Type B pancreatic cell (in vitro differentiated cells): ENCODE measurements around the gene HSPA8. TPM values are rescaled to one million over a fixed set of nuclear protein-coding genes. Genes with fewer than 3 reads are reported as not detected.

Experiments
- DNase-seq: peaks from one replicate; pipeline ENCODE4 v3.0.0; 2021; ENCODE audit warnings: mixed read lengths; ENCODE audit not compliant: unreplicated experiment; ENCODE audit errors: extremely low spot score
- H3K27ac Mint-ChIP-seq: 2 replicates; pipeline ENCODE4 v1.8.0; 2021; ENCODE audit warnings: mild to moderate bottlenecking, mixed read lengths
- H3K27me3 Mint-ChIP-seq: 2 replicates; pipeline ENCODE4 v1.8.0; 2021; ENCODE audit warnings: mixed read lengths
- H3K36me3 Mint-ChIP-seq: 2 replicates; pipeline ENCODE4 v1.8.0; 2021; ENCODE audit warnings: mixed read lengths
- H3K4me1 Mint-ChIP-seq: one replicate; pipeline ENCODE4 v1.8.0; 2021; ENCODE audit warnings: mixed read lengths; ENCODE audit not compliant: unreplicated experiment
- H3K4me3 Mint-ChIP-seq: 2 replicates; pipeline ENCODE4 v1.8.0; 2021; ENCODE audit warnings: mild to moderate bottlenecking, mixed read lengths
- H3K9me3 Mint-ChIP-seq: 2 replicates; pipeline ENCODE4 v1.8.0; 2021; ENCODE audit warnings: mixed read lengths
- CTCF ChIP-seq: fragments of 200-600 bp; sonication (generic); conservative IDR thresholded peaks from 2 replicates; pipeline ENCODE4 v1.5.0; 2021; ENCODE audit warnings: antibody characterized with exemption, mild to moderate bottlenecking
- total RNA-seq: library from RNA; stranded (reverse); gene quantifications from 2 replicates; pipeline ENCODE4 v1.2.1, GENCODE V29; 2021; ENCODE audit warnings: low replicate concordance

Gene HSPA8
- total RNA-seq, 1 donor from 2014 or later = 1,213 TPM

GRCh38 chr11:123057661-123058305 is 4.2 kb downstream of the HSPA8 start:
- Mint-ChIP-seq H3K36me3 (peaks cover 57% of the 10 kb centered on the region), H3K4me1 (peaks cover 51% of the 10 kb centered on the region), H3K9me3 (no peaks in the 10 kb centered on the region), H3K4me3 (peak overlapping the region; percentile 16), H3K27ac (peak overlapping the region; percentile 74), H3K27me3 (no peaks in the 10 kb centered on the region)
- TF ChIP-seq CTCF = no peak
- no peak for DNase-seq

- Mint-ChIP-seq H3K27ac (peak overlapping the region; percentile 63), H3K36me3 (peaks cover 57% of the 10 kb centered on the region), H3K4me1 (peaks cover 51% of the 10 kb centered on the region), H3K27me3 (no peaks in the 10 kb centered on the region), H3K9me3 (no peaks in the 10 kb centered on the region), H3K4me3 (peak overlapping the region; percentile 27)
- TF ChIP-seq CTCF = no peak
- no peak for DNase-seq
Measured at GRCh38 chr11:123056835-123057491, 5.0 kb downstream of the HSPA8 start.

DNA sequence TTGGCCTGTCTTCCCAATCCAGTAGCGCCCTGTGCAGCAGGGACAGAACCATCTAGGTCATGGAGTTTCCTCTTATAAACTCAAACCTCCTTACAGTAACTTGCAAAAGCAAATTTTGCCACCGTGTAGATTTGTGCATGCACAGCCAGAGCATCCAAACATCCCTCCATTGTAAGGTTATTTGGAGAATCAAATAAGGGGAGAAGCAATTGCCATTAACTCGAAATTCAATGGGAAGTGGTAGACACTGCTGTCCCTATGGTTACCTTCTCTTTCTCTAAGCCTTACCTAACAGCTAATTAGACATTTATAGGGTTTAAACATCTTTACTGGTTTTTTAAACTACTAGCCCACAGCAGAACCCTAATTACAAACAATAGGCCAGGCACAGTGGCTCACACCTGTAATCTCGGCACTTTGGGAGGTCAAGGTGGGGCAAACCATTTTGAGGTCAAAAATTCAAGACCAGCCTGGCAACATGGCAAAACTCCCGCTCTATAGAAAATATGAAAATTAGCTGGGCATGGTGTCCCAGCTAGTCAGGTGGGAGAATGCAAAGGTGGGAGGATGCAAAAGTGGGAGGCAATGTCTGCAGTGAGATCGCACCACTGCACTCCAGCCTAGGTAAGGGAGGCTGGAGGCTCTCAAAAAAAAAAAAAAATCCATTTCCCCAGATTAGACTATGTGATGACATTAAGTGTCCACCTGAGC is 6.6 kb downstream of the HSPA8 start:
- Mint-ChIP-seq H3K27ac (peak overlapping the region; percentile 51), H3K4me1 (peaks cover 41% of the 10 kb centered on the region), H3K36me3 (peaks cover 43% of the 10 kb centered on the region), H3K4me3 (no peak overlapping the region), H3K9me3 (no peaks in the 10 kb centered on the region), H3K27me3 (no peaks in the 10 kb centered on the region)
- DNase-seq = no peak
- no peak for TF ChIP-seq CTCF

GRCh38 chr11:123054301-123055065 is 7.5 kb downstream of the HSPA8 start:
- Mint-ChIP-seq H3K36me3 (peaks cover 35% of the 10 kb centered on the region), H3K4me3 (peak overlapping the region; percentile 29), H3K27ac (peak overlapping the region; percentile 51), H3K27me3 (no peaks in the 10 kb centered on the region), H3K4me1 (peaks cover 33% of the 10 kb centered on the region), H3K9me3 (no peaks in the 10 kb centered on the region)
- TF ChIP-seq CTCF = peak; percentile 87
- DNase-seq = no peak

GRCh38 chr11:123052901-123053721 is 8.8 kb downstream of the HSPA8 start:
- no peak for DNase-seq
- peaks cover 21% of the 10 kb centered on the region for H3K36me3 Mint-ChIP-seq
- TF ChIP-seq CTCF = no peak
- no peak overlapping the region for H3K4me3 Mint-ChIP-seq
- peaks cover 19% of the 10 kb centered on the region for H3K4me1 Mint-ChIP-seq
- H3K9me3 Mint-ChIP-seq = no peaks in the 10 kb centered on the region
- H3K27ac Mint-ChIP-seq = no peak overlapping the region
- H3K27me3 Mint-ChIP-seq = no peaks in the 10 kb centered on the region
